HG03196 (cell line): ENCODE results near the gene PANX2.

ENCODE experiments used
- ATAC-seq: cut with Tn5 transposase; IDR thresholded peaks from one replicate; pipeline ENCODE4 v1.9.1; 2021; ENCODE audit not compliant: unreplicated experiment

Gene PANX2

GRCh38 chr22:50226063-50226874, 55.7 kb downstream of the PANX2 start:
- ATAC-seq: no peak

GRCh38 chr22:50226875-50227165, 56.3 kb downstream of the PANX2 start:
- no peak for ATAC-seq

- no peak for ATAC-seq
These were observed 57.2 kb downstream of the PANX2 start for GRCh38 chr22:50227579-50228215.

- no peak for ATAC-seq
These were observed 57.8 kb downstream of the PANX2 start for GRCh38 chr22:50228366-50228765.

- ATAC-seq: no peak
These were observed 58.8 kb downstream of the PANX2 start for GRCh38 chr22:50229370-50229769.
